Measurements from ENCODE around the gene SLC4A4.

The SLC4A4 gene

DNA sequence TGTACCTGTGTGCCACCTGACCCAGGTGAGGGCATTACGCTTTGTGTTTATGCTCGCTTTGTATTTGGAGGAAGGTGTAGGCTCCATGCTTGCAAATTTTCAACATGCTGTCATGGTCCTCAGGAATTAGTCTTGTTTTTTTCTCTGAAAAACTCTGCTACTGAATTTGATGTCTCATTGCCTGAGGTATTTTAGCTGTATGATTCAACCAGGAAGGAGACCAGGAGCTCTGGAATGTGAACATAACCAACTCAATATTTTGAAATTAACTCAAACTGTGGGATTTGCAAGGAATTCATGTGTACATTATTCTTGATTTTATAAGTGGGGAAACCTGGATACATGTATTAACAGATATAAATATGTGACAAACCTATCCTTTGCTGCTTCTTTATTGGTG, 134.1 kb downstream of the SLC4A4 start:
- DNase-seq (ENCODE audit: low spot score), result no peak

DNA sequence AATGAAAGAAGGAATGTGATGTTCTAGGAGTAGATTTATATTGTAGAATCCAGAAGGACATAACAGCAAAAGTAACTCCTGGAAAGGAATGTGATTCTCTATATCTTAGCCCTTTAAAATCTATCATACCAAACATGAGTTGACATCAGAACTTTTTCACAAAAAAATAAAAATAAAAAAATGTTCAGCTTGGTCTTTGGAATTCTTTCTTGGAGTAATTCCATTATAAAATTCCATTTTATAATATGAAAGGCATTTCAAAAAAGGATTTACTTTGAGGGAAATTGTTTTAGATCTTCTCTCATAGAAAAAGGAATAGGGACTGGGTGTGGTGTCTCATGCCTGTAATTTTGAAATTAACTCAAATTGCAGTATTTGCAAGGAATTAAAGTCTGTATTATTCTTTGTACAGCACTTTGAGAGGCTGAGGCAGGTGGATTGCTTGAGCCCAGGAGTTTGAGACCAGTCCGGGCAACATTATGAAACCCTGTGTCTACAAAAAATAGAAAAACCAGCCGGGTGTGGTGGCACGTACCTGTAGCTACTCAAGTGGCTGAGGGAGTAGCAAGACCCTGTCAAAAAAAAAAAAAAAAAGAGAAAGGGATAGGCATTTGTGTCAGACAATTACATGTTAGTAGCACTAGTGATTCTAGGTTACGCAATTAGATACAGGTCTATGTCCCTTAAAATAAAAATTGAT, 134.9 kb downstream of the SLC4A4 start:
- DNase-seq (ENCODE audit: low spot score), result no peak

DNA sequence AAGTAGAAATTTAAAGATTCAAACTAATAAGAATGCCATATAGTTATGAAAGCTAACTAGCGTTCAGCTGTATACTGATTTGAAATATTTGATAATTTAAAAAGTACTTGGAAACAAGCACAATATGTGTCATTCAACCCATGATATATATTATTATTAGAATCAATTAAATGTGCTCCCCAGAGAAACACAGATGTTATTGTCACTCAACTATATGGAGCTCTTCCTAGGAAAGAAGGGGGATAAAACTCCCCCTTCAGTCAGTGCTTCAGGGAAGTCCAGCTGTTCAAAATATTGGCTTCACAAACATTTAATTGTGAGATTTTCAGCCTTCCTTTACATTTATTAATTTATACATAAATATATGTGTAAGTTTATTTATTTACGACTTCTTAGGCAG, 135.9 kb downstream of the SLC4A4 start:
- no peak for DNase-seq (ENCODE audit: low spot score)

DNA sequence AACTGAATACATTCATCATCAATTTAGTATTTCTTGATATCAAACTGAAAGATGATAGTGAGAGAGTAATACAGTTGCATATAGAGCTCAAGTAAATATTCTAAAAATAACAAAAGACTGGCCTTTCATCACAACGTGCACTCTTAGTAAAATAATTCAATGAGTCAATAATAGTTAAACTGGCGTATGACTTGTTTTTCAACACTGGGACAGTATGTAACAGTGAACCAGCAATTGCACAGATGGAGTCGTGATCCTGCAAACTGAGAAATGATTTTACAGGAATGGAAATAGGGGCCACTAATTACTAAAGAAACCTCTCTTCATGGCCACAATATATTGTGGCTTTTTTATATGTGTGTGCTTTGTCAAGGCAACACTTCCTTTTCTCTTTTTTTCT, 137.4 kb downstream of the SLC4A4 start:
- DNase-seq (ENCODE audit: low spot score), result no peak

DNA sequence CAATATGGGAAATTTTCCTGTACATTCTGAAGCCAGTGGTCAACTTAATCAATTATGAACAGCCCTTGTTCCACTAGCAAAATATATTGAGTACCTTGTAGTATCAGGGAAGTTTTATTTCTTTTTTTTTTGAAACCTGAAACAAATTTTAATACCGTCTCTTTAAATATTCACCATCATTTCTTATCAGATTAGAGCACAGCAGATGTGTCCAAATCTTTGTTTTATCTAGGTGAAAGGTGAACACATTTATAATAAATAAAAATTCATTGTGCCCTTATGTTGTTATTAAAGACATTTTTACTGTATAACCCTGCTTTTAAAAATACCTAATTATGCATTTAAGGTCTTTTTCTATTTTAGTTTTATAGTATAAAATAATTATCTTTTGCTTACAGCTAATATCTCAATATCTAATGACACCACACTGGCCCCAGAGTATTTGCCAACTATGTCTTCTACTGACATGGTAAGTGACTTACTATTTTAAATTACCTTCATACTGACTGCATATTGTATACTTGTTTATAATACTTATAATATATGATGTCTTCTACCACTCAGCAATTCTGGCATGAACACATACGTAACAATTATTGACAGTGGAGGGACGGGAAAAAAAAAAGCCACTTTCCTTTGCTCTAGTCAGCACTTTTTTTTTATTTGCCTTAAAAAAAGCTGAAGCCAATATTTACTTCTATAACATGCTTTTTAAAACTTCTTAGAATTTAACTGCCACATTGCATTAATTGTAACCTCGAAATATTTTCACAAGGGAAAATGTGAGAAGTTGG, 147.9 kb downstream of the SLC4A4 start:
- no peak for DNase-seq (ENCODE audit: low spot score)

DNA sequence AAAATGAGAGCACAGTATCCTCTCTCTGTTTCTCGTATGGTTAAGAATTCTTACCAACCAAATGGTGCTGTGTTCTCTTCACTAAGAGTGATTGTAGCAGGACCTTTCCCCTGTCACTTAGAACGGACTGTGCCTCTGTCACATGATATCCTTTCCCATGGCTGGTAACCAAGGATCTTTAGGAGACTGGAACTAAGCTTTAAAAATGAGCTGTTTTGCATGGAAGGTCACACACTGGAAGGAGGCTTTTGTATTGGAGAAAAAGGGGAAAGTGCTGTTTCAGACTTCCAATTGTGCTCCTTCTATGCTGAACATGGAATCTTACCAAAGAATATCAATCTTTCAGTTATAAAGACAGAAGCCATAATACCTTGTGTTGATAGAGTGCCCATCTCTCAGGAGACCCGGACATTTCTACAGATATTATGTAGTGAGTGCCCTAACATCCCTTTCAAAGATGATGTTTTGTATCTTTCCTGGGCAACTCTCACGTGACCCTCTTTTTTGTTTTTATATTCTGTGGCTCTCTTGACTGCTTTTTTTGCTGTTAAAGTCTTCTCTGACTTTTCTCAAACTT, 148.6 kb downstream of the SLC4A4 start:
- DNase-seq (ENCODE audit: low spot score), result peak; percentile 7

DNA sequence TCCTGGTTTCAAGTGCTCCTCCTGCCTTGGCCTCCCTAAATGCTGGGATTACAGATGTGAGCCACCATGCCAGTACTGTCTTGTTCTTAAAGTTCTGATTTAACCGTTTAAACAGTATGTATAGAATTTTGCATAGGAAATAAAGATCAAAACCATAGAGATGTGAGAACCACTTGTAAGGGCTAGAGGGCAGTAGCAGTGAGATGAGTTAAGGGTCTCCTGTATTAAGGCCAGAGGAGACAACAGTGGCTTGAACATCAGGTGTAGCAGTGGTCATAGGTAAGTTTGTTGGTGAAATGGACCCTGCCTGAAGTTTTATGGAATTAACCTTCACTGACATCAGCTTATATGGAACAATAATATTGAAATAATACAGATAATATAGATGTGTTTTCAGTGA, 155.7 kb downstream of the SLC4A4 start:
- DNase-seq (ENCODE audit: low spot score), result no peak

DNA sequence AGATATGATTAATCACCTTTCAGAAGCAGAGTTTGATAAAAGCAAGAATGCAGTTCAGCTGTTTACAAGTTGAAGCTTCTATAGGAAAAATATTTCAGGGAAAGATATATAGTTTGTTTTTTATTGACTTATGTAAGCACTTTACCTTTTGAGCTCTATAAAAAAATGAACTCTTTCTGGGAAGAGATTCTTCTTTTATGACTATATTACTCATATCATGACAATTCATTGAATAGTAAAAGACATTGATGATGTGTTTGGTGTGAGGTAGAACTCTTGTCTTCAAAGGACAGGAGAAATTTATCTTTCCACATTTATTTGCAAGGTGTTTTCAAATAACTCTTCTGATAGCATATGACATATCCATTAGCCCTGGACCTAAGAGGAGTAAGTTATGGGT, 156.6 kb downstream of the SLC4A4 start:
- DNase-seq (ENCODE audit: low spot score), result no peak

DNA sequence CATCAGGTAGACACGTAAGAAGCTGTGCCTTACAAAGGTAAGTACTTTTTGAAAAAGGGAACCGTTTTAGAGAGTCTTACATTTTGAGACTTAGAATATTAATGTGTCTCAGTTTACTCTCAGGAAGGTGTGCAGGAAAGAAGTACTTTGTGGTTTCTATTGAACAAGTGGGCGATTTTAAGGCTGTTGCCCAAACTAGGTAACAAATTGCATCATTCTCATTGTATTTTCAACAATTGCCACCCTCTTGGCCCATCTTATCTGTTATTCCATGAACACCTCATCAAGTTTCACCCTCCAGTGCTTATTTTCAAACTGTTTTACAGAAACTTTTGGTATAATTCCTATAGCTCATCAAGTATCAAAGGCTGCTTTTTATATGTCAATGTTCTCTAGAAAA, 158.3 kb downstream of the SLC4A4 start:
- no peak for DNase-seq (ENCODE audit: low spot score)

DNA sequence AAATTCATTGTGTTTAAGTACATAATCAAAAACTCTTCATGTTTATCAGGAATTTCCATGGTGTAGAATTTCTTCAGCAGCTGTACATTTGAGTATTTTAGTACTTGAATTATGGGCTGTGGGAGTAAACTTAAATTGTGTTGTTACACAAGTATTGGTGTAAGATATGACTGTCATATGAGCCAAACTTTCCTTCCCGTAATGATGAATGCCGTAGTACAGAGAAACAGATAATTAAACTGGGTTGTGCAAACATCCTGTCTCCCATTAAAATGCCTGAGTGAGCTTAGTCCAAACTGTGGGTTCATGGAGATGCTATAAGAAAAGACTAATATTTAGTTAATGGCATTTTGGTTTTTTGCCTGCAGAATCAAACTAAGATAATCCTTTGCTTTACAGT, 159.2 kb downstream of the SLC4A4 start:
- DNase-seq (ENCODE audit: low spot score), result no peak

DNA sequence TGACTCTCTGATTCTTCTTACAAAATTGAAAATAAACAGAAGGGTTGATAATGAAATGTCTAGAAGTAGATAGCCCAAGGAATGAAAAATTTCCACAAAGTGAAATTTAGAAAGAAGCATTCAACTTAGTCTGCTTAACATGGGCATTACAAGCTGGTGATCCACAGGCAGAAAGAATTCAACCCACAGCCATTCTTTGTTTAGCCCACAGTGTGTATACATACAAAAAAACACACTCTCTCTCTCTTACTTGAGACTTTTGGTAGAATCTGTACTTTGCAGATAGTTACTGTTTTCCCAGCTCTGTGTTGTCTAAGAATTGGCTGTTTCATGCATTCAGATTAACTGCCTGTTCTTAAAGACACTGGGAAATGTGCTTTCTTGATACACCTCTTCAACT, 159.8 kb downstream of the SLC4A4 start:
- no peak for DNase-seq (ENCODE audit: low spot score)

DNA sequence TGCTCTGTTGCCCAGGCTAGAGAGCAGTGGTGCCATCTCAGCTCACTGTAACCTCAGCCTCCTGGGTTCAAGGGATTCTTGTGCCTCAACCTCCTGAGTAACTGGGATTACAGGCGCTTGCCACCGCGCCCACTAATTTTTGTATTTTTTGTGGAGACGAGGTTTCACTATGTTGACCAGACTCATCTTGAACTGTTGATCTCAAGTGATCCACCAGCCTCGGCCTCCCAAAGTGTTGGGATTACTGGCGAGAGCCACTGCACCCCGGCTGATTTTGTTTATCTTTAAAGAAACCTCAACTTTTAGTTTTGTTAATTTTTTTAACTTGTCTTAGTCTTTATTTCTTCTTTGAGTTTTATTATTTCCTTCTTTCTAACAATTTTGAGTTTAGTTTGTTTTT, 163.2 kb downstream of the SLC4A4 start:
- DNase-seq (ENCODE audit: low spot score), result no peak

DNA sequence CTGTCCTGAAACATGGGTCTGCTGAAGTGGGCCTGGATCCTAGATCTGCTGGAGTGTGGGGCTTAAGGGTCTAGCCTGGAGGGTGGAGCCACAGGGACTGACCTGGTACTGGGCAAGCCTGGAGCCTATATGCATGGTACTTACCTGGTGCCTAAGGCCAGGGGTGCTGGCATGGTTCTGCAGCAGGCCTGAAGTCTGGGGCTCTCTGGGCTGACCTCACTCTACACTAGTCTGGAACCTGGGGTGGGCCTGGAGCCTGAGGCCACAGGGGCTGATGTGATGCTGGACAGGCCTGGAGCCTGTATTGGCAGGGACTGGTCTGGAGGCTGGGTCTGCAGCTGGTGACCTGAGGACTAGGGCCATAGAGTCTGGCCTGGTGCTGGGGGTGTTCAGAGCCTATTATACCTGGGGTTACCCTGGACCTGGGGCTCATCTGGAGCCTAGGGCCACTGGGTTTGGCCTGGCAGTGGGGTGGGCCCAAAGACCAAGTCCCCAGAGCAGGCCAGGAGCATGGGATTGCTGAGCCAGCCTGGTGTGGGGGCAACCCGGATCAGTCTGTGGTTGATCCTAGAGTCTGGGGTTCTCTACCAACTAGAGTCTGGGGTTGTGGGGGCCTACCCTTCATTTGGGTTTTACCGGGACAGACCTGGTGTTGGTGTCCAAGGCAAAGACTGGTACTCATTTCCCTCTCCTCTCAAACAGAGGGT, 179.6 kb downstream of the SLC4A4 start:
- no peak for DNase-seq (ENCODE audit: low spot score)

DNA sequence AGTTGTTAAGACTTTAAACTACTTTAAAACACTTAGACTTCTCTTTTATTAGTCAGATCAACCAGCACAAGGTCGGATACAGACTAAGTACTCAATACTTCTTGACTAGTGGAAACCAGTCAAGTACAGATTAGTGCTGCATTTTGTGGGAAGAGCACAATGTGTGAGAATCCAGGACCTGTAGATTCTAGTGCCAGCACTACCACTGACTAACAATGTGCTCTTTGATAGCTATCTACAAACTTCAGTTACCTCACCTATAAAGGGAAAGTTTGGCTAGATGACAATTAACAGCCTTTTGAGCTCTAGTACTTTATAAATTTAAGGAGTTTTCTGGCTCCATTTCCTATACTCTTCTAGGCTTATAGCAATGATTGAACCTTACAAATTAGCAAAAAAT, 181.5 kb downstream of the SLC4A4 start:
- DNase-seq (ENCODE audit: low spot score), result no peak

DNA sequence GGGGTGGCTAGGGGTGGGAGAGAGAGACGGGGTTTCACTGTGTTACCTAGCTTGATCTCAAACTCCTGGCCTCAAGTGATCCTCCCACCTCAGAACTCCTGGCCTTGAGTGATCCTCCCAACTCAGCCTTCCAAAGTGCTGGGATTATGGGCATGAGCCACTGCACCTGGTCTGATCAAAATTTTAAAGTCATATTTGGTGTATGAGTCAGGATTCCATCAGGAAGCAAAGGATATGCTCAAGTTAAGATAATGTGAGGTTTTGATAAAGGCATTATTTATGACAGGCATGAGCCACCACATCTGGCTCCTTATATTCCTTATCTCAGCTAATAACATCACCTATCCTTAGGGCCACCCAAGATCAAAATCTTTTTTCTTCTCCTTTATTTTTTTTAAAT, 182.0 kb downstream of the SLC4A4 start:
- no peak for DNase-seq (ENCODE audit: low spot score)

DNA sequence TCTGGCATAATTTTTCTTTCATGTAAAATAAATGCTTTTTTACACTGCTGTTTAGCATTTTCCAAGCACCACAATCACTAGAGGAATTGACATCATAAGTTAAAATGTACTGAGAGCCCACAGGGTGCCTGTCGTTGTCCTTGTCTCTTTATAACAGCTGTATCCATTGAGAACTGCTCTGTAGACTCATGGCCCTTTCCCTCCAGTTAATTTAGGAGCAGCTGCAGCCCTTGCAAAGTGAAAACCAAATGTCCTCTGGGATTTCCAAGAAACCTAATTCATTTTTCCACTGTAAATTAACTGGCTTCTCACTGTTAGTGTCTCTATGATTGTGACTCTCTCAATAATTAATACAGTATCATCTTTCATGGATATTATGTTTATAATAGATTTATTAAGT, 185.9 kb downstream of the SLC4A4 start:
- no peak for DNase-seq (ENCODE audit: low spot score)

DNA sequence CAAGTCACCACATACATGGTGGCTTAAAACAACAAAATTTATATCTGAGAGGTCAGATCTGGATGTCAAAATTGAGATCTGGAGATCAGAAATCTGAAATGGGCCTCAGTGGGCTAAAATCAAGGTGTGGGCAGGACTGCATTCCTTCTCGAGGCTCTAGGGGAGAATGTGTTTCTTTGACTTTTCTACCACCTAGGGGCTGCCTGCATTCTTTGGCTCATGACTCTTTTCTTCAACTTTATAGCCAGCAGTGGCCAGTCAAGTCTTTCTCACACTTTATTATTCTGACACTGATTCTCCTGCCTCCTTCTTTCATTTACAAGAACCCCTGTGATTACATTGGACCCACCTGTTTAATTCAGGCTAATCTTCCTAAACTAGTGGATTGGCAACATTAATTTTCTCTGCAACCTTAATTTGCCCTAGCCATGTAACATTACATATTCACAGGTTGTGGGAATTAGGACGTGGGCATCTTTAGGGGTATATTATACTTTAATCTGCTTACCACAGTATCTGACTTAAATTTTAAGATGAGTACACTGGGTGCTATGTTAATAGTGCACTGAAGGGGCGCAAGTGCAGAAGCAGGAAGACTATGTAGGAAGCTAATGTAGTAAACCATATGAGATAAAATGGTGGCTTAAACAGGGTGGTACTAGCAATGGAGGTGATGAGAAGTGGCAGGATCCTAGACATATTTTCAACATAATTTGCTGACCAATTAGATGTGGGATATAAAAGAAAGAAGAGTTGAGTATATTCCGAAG, 188.0 kb downstream of the SLC4A4 start:
- no peak for DNase-seq (ENCODE audit: low spot score)

DNA sequence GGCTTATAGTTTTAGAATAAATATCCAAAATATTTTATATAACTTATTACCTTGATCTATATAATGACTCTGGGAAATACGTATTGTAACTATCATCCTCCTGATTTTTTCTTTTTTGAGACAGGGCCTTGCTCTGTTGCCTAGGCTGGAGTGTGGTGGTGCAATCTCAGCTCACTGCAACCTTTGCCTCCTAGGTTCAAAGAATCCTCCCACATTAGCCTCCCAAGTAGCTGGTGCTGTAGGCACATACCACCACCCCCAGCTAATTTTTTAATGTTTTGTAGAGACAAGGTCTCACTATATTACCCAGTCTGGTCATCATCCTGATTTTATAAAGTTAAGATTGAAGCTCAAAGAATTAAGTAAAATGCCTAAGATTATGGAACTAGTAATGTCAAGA, 193.6 kb downstream of the SLC4A4 start:
- no peak for DNase-seq (ENCODE audit: low spot score)

DNA sequence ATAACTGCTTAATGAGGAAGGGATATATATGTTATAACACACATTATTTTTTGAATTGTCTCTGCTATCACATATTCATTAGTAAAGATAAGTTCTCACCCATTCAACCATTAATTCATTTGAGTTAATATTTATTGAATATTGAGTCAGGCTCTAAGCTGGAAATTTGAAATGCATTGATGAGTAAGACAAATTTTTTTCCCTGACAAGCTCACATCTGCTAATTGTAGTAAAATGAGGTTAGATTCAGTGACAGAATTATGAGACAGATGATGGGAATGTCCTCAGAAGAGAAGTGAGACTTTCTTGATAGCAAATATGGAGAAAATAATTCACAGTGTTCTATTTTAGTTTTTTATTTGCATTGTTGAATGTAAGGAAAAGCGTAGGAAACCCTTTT, 194.3 kb downstream of the SLC4A4 start:
- DNase-seq (ENCODE audit: low spot score), result no peak

DNA sequence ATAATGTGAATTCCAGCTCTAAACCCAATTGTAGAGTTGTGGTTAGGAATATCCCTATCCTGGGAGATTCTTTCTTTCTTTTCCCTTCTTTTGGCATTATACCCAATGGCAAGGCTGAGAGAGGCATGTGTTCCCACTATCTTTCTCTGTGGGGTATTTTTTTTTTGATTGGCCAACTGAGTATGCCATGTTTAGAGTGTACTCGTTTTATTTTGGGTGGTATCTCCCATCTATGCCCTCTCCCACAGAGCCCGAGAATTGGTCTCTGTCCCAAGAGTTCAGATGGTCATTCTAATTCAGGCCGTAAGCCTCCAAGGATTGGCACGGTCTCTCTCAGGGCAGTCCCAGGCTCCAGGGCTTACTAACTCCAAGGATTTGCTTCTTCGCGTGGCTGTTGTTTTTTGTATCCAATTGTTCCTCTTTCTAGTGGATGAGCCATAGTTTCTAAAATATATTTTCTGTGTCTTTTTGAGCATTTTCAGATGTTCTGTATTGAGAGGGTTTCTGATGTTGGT, 198.8 kb downstream of the SLC4A4 start:
- no peak for DNase-seq (ENCODE audit: low spot score)

DNA sequence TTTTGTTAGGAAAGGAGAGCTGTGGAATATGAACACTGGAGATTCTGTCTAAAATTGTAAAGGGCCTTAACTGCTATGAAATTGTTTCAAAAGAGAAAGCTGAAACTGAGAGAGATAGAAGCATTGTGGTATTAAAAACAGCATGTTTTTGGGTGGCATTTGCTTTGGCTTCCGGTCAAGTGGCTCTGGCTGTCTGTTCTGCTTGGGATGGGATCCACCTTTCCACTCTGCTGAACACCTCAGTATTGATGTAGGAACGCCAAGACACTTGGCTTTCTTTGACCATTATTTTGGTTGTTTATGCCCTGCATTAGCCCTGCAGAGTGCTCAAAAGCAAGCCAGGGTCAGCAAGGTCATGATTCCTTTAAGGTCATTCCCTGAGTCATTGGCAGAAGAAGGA, 199.7 kb downstream of the SLC4A4 start:
- no peak for DNase-seq (ENCODE audit: low spot score)

DNA sequence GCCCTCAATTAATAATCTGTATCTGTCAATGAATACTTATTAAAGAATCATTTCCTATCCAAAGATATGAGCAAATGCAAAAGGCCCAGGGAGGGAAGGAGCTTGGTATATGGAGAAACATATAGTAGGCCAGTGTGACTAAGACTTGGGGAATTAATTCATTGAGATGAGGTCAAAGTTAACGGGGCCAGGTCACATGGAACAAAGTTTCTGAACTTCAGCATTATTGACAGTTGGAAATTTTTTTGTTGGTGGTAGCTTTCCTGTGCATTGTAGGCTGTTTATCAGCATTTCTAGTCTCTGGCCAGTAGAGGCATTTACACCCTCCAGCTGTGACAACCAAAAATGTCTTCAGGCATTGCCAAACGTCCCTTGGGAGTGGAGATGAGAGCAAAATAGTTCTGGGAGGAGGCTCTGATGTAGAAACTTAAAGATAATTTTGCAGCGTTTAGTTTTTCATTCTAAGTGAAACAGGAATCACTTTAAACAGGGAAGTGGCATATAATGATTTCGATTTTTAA, 202.0 kb downstream of the SLC4A4 start:
- DNase-seq (ENCODE audit: low spot score), result no peak
